ENCODE measurements around the gene ZNF345. TPM values are rescaled to one million over a fixed set of nuclear protein-coding genes. Genes with fewer than 3 reads are reported as not detected.

ZNF345 gene
- total RNA-seq (10 to 100 TPM in 2 of 5 donors, 1 to 10 TPM in 3; 4.9 to 24.1 (median 9.9) TPM), polyA plus RNA-seq (1 to 10 TPM; 1.6 to 3.7 (median 3.4) TPM)
- long read RNA-seq, donor 1, result 0 reads
- long read RNA-seq, donor 2, partial matches to known transcripts, result 0 of 1 reads
- long read RNA-seq, donor 2, other reads (novel, unspliced or antisense), result 0 of 1 reads
- long read RNA-seq, donor 3, partial matches to known transcripts, result 0 of 2 reads
- long read RNA-seq, donor 3, other reads (novel, unspliced or antisense), result 0 of 2 reads
- long read RNA-seq, donor 4, result 0 reads
- long read RNA-seq, donor 5, partial matches to known transcripts, result 0 of 3 reads
- long read RNA-seq, donor 5, other reads (novel, unspliced or antisense), result 0 of 3 reads
- long read RNA-seq, donor 6, partial matches to known transcripts, result 0 of 3 reads
- long read RNA-seq, donor 6, other reads (novel, unspliced or antisense), result 0 of 3 reads
- long read RNA-seq, donor 7, partial matches to known transcripts, result 0 of 2 reads
- long read RNA-seq, donor 7, other reads (novel, unspliced or antisense), result 0 of 2 reads
- long read RNA-seq, donor 8, partial matches to known transcripts, result 0 of 3 reads
- long read RNA-seq, donor 8, other reads (novel, unspliced or antisense), result 0 of 3 reads
- long read RNA-seq, donor 9, partial matches to known transcripts, result 0 of 1 reads
- long read RNA-seq, donor 9, other reads (novel, unspliced or antisense), result 0 of 1 reads
- long read RNA-seq, donor 10, partial matches to known transcripts, result 0 of 3 reads
- long read RNA-seq, donor 10, other reads (novel, unspliced or antisense), result 0 of 3 reads

- TF ChIP-seq POLR2A (IDR thresholded peaks at IDR 0.05) (no peak), POLR2AphosphoS5 (IDR thresholded peaks at IDR 0.05) (peak in 2 of 3 donors; percentile 61 to 68), EP300 (IDR thresholded peaks at IDR 0.05) (no peak)
- 0 to 2% (median 1%) methylated on average over 37 to 43 of the region's 43 CpGs for WGBS, 5 donors
- peak; percentile 90 to 98 for DNase-seq
- no peaks in the 10 kb centered on the region for H3K27me3 ChIP-seq
- H3K27ac ChIP-seq, result peak within 1 kb of the TSS; percentile 75 to 90 (median 87)
- H3K4me3 ChIP-seq, result peak within 1 kb of the TSS; percentile 72 to 91 (median 78)
- H3K36me3 ChIP-seq, result peaks cover 5 to 43% (median 32%) of the 10 kb centered on the region in 4 donors
- H3K9me3 ChIP-seq, result peaks cover 0 to 35% (median 15%) of the 10 kb centered on the region in 4 donors
- intact Hi-C loops (cut with DNase I; ENCODE audit: low total_unique reads), result no loop called here
- peaks cover 12 to 36% (median 21%) of the 10 kb centered on the region in 4 donors for H3K4me1 ChIP-seq
Measured at GRCh38 chr19:36850559-36851442, at the start of gene ZNF345. TSS of gene ZNF345 (plus strand) at chr19:36850876. CDS start at chr19:36876831, 25,955 bp downstream.

GRCh38 chr19:36805364-36805763, 45.3 kb upstream of the ZNF345 start:
- intact Hi-C loops (cut with DNase I; ENCODE audit: low total_unique reads), result no loop called here
- peaks cover 15 to 99% (median 85%) of the 10 kb centered on the region in 4 donors for H3K36me3 ChIP-seq
- no peak for DNase-seq
- WGBS, 5 donors, result 93 to 100% (median 97%) methylated on average over 1 of the region's 1 CpG
- H3K27ac ChIP-seq, result no peak overlapping the region
- no peaks in the 10 kb centered on the region for H3K4me1 ChIP-seq
- H3K27me3 ChIP-seq, result no peaks in the 10 kb centered on the region
- H3K9me3 ChIP-seq, result peaks cover 44 to 100% (median 86%) of the 10 kb centered on the region in 4 donors
- H3K4me3 ChIP-seq, result no peak overlapping the region
- TF ChIP-seq CTCF (IDR thresholded peaks at IDR 0.05) (no peak), POLR2AphosphoS5 (IDR thresholded peaks at IDR 0.05) (no peak)

- DNase-seq, result no peak
- peaks cover 50 to 100% (median 90%) of the 10 kb centered on the region in 4 donors for H3K9me3 ChIP-seq
Measured at GRCh38 chr19:36807029-36807428, 43.6 kb upstream of the ZNF345 start.

More at GRCh38 chr19:36807029-36807428, 43.6 kb upstream of the ZNF345 start:
- Histone ChIP-seq H3K36me3 (peaks cover 15 to 96% (median 70%) of the 10 kb centered on the region in 4 donors), H3K27me3 (no peaks in the 10 kb centered on the region), H3K27ac (no peak overlapping the region), H3K4me1 (no peaks in the 10 kb centered on the region), H3K4me3 (no peak overlapping the region)
- intact Hi-C loops (cut with DNase I; ENCODE audit: low total_unique reads), result no loop called here
- TF ChIP-seq POLR2AphosphoS5 (IDR thresholded peaks at IDR 0.05) (no peak), CTCF (IDR thresholded peaks at IDR 0.05) (no peak), EP300 (IDR thresholded peaks at IDR 0.05) (no peak), POLR2A (IDR thresholded peaks at IDR 0.05) (no peak)

Data from stomach (tissue), 19 donors.